GM18511 (cell line): ENCODE results near the gene ZNF182.
"Not testable (repeated sequence)": the region's sequence is repeated elsewhere in the genome, so short reads cannot be mapped to it uniquely, and the experiment has no call there.

Experiments
- ATAC-seq: cut with Tn5 transposase; IDR thresholded peaks from one replicate; pipeline ENCODE4 v1.9.1; 2021; ENCODE audit warnings: mild to moderate bottlenecking, moderate library complexity; ENCODE audit not compliant: unreplicated experiment

Gene ZNF182

DNA sequence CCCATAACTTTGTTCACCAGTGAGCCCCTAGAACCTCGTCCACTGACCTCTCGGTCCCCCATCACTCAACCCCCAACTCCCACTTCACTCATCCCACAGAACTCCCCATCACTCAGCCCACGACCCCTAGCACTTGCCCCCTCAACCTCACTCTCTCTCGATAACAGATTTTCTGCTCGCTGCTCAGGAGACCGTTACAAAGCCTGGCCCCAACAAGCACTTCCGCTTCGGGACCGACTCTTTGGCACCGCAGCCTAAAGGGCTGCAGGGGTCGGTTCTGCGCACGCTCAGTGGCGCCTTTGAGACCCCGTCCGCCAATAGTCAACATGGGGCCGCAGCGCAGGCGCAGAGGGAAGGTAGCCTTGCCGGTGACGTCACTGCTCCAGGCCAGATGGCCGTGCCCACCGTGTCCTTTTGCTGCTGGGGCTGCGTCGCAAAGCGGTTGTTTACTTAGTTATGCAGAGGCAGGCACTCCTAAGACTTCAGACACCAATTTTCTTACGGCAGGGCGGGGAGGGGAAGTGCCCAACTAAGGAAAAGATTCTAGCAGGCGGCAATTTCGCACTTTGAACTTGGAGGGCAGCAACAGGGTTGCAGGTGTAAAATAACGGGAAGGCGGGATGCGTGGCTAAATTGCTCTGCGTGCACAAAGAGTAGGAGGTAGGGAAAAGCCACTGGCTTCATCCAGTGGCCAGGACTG lies at the start of gene ZNF182:
TSS of gene ZNF182 (minus strand) at position 232 of the 700 bp plus-strand sequence. CDS start 1,380 bp downstream, outside the sequence.
- peak; percentile 96 for ATAC-seq

DNA sequence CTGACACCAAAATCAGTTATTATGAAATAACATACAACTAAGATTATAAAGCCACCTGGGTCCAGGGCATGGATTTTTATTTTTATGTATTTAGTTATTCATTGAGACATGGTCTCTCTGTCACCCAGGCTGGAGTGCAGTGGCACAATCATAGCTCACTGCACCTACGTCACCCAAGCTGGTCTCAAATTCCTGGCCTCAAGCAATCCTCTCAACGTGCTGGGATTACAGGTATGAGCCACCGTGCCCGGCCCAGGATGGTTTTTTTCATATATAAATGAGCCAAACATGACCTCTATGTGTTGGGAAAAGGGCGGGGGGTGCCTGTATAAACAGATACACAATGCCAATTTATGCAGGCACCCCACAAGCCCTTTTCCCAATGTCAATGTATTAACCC lies 43.1 kb upstream of the ZNF182 start:
- ATAC-seq, result no peak

DNA sequence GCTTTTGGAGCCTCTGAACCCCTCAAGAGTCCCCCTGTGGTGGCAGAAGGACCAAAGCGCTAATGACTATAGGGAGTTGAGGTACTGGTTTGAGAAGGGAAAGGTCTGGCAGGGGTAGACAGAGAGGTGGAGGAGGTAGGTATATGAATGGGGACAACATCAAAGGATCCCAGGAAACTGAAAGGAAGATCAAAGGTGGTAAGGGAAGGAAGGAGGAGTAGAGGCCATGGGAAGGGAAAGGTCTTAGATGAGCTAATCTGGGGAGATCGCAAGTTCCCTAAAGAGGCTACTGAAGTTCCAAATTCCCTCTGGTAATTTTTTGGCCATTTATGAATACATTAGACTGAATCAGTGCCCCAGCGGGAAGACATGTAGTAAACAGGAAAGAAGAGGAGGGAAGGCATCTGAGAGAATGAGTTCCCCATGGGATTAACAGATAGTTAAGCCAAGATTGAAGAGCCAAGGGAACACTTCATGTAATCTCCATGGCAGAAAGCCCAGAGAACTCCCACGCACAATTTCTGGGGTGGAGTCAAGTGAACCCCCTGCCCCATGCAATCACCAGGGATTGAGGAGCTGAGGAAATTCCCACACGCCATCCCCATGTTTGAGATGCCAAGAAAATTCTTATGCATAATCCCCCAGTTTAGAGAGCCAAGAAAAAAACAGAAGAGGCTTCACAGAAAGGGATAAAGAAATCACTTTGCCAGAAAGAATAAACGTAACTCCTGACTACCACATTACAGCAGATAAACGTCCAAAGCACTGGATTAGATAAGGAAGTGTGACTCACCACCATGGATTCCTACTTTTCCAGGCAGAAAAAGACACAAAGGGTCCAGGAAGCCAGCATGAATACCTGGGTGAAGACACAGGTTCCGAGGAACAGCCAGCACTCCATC lies 41.9 kb upstream of the ZNF182 start:
- ATAC-seq, result no peak

DNA sequence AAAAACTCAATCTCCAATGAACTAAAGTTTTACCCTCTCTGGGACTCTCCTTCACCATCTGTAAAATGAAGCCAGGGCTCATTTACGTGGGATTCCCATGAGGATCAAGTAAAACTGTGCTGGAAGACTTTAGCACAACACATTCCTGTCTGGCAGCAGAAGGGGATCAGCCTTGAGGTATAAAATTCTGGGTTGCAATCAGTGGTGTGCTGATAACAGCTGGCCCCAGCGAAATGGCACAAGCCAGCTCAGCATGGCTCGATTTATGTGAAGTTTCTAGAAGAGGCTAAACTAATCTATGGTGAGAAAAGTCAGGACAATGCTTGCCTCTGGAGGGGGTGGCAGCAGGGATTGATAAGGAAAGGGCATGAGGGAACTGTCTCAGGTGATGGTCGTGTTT lies 39.3 kb upstream of the ZNF182 start:
- ATAC-seq, result no peak

DNA sequence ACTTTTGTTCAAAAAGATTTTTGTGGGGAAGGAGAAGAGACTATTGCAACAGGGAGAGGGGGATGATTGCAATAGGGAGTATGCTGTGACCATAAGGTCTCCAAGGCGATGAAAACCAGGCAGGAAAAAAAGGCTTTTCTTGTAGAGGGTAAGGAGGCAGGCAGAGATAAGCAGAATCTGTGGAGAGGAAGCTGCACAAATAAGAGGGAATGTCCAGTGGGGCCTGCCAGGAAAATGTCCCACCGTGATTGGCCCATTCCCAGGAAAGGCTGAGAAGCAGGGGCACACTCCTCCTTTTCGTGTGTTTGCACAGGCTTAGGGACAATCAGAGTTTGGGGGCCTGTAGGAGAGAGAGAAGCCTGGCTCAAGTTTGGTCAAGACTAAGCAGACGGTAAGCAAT lies 32.1 kb upstream of the ZNF182 start:
- ATAC-seq, result no peak

DNA sequence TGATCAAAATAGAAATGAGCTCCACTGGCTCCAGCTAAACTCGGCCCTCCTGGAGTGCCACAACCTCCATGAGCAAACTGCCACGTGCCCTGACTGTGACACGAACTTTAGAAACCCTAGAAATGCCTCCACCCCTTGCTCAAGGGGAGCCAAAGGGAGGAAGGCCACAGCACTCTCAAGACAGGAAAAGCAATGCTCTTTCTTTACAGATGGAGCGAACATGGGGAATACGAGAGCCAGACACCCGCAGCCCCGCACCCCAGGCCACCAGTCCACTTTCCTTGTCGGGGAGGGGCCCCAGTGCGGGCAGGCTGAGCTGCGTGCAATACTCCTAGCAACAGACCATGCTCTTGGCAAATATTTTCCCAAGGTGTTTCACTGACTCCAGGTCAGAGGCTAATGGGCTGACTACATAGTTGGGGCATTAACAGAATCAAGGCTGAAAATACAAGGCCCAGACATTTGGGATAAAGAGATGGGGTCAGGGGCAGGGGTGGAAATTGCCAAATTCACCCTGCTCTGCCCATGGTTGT lies 26.9 kb upstream of the ZNF182 start:
- ATAC-seq, result not testable (repeated sequence)

DNA sequence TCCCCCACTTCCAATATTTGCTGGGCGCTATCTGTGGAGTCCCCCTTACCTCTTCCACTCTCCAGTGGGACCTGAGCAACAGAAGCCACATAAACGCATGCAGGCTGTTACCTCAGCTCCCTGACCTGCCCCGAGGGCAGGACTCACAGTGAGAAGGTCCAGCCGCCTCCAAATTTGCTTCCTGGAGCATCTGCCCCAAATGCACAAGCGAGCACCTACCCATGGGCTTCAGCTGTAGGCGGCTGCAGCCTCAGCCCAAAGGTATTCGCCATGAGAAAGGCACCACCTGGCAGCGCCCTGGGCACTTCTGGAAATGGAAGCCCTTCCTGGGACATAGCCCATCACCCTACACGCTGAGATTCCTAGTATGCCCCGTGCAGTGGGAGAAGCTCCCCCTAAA lies 26.4 kb upstream of the ZNF182 start:
- no peak for ATAC-seq

DNA sequence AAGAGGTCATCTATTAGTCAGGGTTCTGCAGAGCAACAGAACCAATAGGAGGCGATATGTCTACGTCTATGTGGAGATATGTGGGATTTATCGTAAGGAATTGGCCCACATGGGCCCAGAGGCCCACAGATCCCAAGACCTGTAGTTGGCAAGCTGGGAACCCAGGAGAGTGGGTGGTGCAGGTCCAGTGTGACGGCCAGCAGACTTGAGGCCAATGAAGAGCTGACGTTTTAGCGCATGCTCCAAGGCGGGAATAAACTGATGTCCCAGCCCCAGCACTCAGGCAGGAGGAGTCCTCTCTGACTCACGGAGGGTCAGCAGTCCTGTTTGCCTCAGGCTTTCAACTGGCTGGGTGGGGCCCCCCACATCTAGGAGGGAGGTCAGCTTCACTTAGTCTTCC lies 24.3 kb upstream of the ZNF182 start:
- ATAC-seq, result no peak

DNA sequence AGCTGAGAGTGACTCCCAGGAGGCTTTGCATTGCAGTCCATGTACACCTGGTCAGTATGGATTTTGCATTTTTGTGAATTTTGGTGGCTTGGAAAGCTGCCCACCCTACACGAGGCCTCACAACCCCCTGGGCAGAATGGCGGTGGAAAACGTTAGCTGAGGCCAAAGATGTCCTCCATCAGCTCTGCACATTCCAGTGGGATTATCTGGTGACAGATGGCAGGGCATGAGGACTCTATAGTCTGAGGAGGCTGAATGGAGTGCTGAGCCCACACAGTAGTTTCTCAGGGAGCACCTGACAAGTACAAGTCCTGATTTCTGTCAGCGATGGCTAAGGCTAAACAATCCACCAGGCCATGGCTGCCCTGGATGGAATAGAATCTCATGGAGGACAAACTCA lies 23.8 kb upstream of the ZNF182 start:
- ATAC-seq, result not testable (repeated sequence)

DNA sequence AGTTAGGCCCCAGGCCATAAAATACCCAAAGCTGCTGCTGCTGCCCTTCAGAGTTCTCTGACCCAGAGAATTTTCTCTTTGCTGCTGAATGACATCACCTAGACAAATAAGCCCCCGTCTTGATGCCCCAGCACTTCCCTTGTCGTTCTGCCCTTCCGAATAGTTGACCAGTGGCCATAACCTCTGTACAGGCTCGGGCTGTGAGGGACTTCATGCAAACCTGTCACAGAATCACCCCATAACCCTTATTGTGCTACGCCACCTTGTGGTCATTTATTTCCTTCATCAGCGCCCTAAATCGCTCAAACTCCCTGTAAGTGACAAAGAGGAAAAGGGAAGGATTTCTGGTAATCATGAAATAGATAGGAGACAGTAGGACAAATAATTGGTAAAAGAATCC lies 21.8 kb upstream of the ZNF182 start:
- ATAC-seq, result peak; percentile 56

DNA sequence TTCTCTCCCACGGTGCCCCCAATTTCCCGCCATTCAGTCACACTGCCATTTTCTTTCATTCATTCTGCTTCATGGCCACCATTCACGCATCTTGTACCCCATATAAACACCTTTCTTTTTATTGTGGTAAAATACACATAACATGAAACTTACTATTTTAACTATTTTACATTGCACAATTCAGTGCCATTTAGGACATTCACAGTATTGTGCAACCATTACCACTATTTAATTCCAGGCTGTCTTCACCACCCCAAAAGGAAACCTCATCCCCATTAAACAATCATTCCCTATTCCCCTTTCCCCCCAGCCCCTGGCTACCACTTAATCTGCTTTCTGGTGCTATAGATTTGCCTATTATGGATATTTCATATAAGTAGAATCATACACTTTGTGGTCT lies 18.9 kb upstream of the ZNF182 start:
- no peak for ATAC-seq

DNA sequence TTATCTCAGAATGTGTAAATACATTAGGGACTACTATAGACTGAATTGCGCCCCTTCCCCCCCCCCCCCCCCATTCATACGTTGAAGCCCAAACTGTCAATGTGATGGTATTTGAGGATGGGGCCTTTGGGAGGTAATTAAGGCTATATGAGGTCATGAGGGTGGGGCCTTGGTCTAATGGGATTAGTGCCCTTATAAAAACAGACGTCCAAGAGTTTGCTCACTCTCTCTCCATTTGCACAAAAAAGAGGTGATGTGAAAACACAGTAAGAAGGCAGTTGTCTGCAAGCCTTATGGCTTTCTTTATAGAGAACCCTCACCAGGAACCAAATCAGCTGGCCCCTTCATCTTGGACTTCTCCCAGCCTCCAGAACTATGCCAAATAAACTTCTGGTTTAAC lies 18.3 kb upstream of the ZNF182 start:
- no peak for ATAC-seq

DNA sequence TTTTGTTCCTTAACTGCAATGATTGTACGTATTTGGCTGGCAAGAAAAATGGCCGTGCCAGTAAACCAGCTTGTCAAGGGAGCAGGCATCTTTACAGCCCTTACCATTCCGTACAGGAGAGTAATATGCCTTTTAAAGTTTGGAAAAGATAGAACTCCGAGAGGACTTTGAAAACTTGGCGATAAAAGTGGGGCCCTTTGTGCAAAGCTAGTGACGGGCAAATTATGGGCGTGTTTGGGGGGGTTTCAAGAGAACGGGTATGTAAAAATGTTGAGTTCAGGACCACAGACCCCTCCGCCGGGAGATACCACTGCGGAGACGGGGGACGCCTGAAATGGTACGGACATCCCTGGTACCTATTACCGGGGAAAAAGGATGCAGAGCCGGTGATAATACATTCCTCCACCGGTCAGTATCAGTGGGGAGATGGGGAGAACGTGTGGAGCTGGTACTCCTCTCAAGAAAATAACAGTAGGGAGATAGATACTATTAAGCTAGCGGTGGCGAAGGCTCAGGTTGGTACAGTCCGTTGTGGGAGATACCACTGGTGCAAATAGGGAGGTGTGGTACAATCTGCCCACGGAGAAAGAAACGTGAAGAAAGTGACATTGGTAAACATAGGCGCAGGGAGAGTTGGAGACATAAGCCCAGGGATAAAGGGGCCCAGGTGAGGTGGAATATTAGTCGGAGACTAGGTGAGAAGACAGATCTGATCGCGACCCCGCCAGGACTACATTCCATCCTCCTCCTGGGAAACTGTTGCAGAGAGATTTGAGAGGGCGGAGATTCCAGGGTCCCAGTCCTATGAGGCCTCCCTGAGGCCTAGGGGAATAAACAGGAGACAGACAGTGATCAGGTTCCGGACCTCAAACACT lies 17.5 kb upstream of the ZNF182 start:
- ATAC-seq, result peak; percentile 71

DNA sequence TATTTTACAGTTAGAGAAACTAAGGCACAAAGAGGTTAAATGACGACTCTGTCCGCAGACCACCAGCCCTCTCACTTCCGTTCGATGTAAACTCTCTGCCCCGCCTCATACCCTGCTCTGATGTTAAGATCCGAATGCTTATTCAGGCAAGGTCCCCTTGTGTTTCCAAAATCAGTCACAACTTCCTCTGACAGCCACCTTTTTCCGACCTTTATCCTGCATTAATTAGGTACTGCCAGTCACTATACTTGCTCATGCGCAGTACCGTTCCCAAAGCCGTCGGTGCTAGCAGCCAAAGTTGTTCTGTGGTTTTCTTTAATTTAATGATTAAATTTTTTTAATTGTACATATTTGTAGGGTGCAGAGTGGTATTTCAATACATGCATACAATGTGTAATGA lies 16.7 kb upstream of the ZNF182 start:
- ATAC-seq, result not testable (repeated sequence)

DNA sequence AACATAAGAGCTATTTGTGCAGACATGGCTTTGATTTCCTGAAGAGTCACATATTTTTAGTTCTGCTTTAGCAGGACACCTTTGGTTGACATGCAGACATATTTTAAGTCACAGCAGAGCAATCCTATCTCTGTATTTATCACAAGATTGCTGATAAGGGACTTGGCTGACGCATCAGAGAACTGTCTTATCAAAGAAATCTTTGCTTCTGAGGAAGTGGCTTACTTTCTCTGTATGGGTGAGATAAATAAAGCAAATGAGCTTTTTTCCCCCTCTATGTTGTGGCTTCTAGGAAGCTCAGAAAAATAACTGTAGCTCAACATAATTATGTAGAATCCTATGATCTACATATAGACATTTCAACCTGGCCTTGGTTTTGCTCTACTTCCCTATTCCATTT lies 16.1 kb upstream of the ZNF182 start:
- ATAC-seq, result not testable (repeated sequence)

DNA sequence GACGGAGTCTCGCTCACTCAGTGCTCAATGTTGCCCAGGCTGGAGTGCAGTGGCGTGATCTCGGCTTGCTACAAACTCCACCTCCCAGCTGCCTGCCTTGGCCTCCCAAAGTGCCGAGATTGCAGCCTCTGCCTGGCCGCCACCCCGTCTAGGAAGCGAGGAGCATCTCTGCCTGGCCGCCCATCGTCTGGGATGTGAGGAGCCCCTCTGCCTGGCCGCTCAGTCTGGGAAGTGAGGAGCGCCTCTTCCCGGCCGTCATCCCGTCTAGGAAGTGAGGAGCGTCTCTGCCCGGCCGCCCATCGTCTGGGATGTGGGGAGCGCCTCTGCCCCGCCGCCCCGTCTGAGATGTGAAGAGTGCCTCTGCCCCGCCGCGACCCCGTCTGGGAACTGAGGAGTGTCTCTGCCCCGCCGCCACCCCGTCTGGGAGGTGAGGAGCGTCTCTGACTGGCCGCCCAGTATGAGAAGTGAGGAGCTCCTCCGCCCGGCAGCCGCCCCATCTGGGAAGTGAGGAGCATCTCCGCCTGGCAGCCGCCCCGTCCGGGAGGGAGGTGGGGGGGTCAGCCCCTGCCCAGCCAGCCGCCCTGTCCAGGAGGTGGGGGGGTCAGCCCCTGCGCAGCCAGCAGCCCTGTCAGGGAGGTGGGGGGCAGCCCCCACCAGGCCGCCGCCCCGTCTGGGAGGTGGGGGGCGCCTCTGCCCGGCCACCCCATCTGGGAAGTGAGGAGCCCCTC lies 13.0 kb upstream of the ZNF182 start:
- ATAC-seq, result not testable (repeated sequence)

DNA sequence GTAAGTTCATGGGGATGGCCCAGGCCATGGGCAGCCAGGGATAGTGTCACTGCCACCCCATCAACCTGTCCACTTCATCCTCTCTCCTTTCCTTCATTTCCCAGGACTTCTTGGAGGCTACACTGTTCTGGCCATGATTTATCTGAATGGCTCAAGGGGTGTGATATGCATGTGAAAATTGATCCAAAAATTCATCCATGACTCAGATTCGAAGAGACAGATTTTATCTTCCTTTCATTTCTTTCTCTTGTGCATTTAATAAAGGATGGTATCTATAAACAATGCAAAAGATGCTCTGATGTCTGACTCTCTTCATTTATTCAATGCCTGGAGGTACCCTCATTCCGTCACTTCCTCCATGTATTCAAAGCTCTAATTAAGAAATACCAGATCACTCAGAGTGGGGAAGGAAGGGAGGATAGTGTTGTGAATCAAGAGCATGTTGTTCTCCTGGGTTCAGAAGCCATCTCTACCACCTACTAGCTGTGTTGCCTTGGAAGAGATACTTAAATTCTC lies 5.7 kb upstream of the ZNF182 start:
- not testable (repeated sequence) for ATAC-seq

DNA sequence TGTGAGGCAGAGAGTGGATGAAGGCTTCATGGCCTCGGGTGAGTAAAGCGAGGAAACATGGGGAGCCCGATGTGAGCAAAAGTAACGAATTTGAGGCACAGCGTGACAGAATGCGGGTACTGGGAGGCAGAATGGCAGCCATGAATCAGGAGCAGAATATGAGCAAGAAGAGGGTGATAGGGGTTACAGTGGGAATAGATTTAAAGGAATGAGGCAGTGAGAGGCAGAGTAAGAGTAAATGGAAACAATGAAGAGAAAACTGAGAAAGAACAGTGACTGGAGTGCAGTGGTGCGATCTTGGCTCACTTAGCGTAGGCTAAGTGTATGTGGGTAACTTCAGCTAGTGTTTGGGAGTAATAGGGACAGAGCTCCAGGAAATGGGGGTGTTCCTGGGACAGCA lies 2.9 kb upstream of the ZNF182 start, which contains the start of gene SPACA5:
TSS of gene SPACA5 (plus strand) at position 301 of the 400 bp plus-strand sequence. CDS start 815 bp downstream, outside the sequence.
- not testable (repeated sequence) for ATAC-seq

DNA sequence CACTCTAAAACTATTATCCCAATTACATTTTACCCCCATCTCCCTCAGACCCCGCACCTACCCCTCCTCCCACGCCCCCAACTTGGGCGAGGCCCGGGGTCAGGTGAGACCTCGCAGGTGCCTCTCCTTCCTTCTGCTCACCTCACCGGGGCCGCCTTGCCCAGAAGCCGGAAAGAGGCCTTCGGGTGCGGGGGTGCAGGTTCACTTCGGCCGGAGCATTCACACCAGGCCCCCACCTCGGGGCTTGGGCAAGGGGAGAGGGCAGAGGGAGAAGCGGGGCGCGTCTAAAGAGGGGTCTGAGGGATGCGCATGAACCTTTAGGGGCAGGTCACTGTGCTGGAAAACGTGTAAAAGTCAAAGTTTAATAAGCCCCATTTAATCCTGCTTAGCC lies 427 bp downstream of the ZNF182 start:
- ATAC-seq, result peak; percentile 41

DNA sequence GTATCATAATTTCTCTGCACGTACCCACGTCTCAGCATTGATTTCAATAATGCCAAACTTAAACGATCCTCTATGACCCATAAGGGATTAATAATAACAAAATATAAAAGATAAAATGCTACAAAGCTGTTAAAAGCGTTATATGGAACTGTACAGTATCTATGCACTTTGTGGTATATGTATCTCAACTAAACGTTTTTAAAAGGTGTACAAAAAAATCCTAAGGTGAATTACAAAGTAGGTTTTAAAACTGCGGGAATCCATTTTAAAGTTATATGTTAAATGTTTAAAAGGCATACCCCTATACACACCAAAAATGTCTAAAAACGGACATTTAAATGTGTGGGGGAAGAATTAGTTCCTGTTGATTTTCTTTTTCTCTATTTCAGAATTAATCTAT lies 860 bp downstream of the ZNF182 start:
- ATAC-seq, result no peak
